ENCODE measurements around the gene CD164.

- no peak for TF ChIP-seq EZH2 (IDR thresholded peaks at IDR 0.05; ENCODE audit: low read length, unreplicated experiment)
- TF ChIP-seq, protein P1, sequence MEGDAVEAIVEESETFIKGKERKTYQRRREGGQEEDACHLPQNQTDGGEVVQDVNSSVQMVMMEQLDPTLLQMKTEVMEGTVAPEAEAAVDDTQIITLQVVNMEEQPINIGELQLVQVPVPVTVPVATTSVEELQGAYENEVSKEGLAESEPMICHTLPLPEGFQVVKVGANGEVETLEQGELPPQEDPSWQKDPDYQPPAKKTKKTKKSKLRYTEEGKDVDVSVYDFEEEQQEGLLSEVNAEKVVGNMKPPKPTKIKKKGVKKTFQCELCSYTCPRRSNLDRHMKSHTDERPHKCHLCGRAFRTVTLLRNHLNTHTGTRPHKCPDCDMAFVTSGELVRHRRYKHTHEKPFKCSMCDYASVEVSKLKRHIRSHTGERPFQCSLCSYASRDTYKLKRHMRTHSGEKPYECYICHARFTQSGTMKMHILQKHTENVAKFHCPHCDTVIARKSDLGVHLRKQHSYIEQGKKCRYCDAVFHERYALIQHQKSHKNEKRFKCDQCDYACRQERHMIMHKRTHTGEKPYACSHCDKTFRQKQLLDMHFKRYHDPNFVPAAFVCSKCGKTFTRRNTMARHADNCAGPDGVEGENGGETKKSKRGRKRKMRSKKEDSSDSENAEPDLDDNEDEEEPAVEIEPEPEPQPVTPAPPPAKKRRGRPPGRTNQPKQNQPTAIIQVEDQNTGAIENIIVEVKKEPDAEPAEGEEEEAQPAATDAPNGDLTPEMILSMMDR (conservative IDR thresholded peaks at IDR 0.05; ENCODE audit: low read depth, low read length): no peak
Measured at GRCh38 chr6:109328629-109329028, 53.6 kb downstream of the CD164 start.

Measured in PC-3 (cell line).